ENCODE data around the gene HPN.
"Not testable (repeated sequence)": the region's sequence is repeated elsewhere in the genome, so short reads cannot be mapped to it uniquely, and the experiment has no call there.

HPN gene

GRCh38 chr19:35027851-35028599 lies 13.5 kb upstream of the HPN start:
- peak; percentile 68 for DNase-seq (ENCODE audit: low read depth, low spot score)
- in situ Hi-C loops (cut with HindIII; ENCODE audit: low sequenced_read_pairs): no loop called here
- H3K4me3 ChIP-seq (ENCODE audit: low read depth, low read length): no peak overlapping the region
- TF ChIP-seq, protein P1, sequence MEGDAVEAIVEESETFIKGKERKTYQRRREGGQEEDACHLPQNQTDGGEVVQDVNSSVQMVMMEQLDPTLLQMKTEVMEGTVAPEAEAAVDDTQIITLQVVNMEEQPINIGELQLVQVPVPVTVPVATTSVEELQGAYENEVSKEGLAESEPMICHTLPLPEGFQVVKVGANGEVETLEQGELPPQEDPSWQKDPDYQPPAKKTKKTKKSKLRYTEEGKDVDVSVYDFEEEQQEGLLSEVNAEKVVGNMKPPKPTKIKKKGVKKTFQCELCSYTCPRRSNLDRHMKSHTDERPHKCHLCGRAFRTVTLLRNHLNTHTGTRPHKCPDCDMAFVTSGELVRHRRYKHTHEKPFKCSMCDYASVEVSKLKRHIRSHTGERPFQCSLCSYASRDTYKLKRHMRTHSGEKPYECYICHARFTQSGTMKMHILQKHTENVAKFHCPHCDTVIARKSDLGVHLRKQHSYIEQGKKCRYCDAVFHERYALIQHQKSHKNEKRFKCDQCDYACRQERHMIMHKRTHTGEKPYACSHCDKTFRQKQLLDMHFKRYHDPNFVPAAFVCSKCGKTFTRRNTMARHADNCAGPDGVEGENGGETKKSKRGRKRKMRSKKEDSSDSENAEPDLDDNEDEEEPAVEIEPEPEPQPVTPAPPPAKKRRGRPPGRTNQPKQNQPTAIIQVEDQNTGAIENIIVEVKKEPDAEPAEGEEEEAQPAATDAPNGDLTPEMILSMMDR (IDR thresholded peaks at IDR 0.05; ENCODE audit: low read depth, low read length): no peak

DNA sequence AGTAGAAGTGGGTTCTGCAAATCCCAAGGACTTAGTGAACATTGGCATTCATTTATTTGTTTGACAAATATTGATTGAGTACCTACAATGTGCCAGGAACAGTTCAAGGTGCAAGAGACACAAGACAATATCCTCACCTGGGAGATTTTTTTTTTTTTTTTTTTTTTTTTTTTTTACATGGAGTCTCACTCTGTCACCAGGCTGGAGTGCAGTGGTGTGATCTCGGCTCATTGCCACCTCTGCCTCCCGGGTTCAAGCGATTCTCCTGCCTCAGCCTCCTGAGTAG lies 13.0 kb upstream of the HPN start:
- DNase-seq (ENCODE audit: low read depth, low spot score); H3K4me3 ChIP-seq (ENCODE audit: low read depth, low read length); in situ Hi-C loops (cut with HindIII; ENCODE audit: low sequenced_read_pairs): not testable (repeated sequence)

- in situ Hi-C loops (cut with HindIII; ENCODE audit: low sequenced_read_pairs); DNase-seq (ENCODE audit: low read depth, low spot score); H3K4me3 ChIP-seq (ENCODE audit: low read depth, low read length): not testable (repeated sequence)
Measured at GRCh38 chr19:35029275-35029736, 12.2 kb upstream of the HPN start.

DNA sequence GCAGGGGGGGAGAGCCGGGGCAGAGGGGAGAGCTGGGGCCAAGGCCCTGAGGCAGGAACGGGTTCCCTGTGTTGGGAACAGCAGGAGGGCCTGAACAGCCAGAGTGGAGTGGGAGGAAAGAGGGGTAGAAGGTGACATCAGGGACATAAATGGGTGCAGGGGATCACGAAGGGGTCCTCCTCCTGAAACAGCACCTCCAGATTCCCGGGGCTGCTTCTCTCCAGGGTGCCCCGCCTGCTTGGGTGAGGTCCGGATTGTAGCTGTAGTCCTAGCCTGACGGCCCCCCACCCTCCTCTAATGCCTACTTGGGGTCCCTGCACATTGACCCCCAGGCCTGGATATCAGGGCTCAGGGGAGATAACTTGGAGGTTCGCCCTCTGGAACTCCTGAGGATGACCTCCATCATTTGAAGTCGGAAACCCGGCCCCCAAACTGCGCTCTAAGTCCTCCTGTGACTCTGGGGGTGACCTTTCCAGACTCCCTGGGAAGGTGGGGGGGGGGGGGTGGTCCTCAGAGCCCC lies 11.7 kb upstream of the HPN start:
- H3K4me3 ChIP-seq (ENCODE audit: low read depth, low read length): peak overlapping the region; percentile 25
- DNase-seq (ENCODE audit: low read depth, low spot score): peak; percentile 26
- TF ChIP-seq, protein P1 (IDR thresholded peaks at IDR 0.05; ENCODE audit: low read depth, low read length): no peak
- in situ Hi-C loops (cut with HindIII; ENCODE audit: low sequenced_read_pairs): no loop called here

DNA sequence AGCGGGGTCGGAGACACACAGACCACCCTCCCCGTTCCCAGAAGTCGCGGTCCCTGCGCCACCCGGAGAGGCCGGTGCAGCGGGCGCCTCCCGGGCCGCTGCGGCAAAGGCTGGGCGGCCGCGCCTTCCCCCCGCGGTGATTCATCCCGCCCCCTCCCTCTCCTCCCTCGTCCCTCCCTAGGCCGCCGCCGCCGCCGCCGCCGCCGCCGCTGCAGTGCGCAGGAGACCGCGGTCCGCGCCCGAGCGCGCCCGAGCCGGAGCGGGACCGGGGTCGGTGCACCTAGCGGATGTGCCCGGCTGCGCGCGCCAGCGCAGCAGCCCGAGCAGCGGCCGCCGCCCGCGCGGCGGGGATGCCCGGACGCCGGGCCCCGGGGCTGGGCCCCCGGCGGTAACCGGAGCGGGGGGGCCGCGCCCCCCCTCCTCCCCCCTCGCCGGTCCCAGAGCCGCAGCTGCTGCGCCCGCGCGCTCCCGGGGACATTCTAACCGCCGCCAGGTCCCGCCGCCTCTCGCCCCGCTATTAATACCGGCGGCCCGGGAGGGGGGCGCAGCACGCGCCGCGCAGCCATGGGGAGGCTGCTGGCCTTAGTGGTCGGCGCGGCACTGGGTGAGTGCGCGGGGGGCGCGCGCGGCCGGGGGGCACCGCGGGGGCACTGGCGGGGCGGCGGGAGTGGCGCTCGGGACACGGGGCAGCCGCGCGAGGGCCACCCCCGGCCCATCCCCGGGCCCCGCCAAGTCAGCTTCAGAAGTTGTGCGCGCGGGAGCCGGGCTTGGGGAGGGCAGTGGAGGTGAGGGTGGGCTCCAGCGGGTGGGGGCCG lies 11.1 kb upstream of the HPN start, which contains the start of gene SCN1B:
Gene SCN1B, plus strand, starts transcription at position 214 of the 815 bp plus-strand sequence. Its CDS starts 351 bp downstream, at position 565.
- in situ Hi-C loops (cut with HindIII; ENCODE audit: low sequenced_read_pairs): no loop called here
- TF ChIP-seq, protein P1 (IDR thresholded peaks at IDR 0.05; ENCODE audit: low read depth, low read length): no peak
- DNase-seq (ENCODE audit: low read depth, low spot score): peak; percentile 67
- peak within 1 kb of the TSS; percentile 44 for H3K4me3 ChIP-seq (ENCODE audit: low read depth, low read length)

DNA sequence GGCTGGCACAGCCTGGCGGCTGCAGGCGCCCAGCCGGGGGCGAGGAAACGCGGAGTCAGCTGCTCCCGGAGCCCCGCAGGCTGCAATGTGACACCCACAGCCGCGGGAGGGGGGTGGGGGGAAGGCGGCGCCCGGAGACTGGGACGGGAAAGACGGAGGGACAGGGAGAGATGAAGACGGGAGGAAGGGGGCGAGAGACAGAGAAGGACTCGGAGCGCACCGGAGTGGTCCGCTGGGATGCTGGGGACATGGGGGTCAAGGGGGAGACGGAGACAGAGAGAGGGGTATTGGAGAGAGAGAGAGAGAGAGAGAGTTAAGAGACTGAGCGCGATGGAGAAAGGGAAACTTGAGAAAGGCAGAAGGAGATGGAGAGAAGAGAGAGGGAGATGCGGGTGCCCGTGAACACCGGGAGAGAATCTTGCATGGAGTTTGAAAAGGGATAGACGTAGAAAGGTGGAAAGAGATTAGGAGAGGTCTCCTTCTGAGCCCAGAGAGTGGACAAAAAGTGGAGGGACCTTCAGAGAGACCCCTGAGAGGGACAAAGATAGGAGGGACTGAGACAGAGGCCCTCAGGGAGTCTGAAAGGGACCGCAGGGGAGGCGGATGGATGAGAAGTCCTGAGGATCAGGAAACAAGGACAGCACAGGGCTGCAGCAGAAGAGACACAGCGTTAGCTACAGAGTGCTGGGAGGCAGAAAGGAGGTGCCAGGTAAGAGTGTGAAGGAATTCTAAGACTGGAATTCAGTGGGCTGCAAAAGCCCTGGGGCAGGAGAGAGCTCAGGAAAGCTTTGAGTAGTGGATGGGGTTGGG lies 10.2 kb upstream of the HPN start:
- DNase-seq (ENCODE audit: low read depth, low spot score): peak; percentile 41
- TF ChIP-seq, protein P1 (IDR thresholded peaks at IDR 0.05; ENCODE audit: low read depth, low read length): no peak
- in situ Hi-C loops (cut with HindIII; ENCODE audit: low sequenced_read_pairs): no loop called here
- H3K4me3 ChIP-seq (ENCODE audit: low read depth, low read length): peak overlapping the region; percentile 44

DNA sequence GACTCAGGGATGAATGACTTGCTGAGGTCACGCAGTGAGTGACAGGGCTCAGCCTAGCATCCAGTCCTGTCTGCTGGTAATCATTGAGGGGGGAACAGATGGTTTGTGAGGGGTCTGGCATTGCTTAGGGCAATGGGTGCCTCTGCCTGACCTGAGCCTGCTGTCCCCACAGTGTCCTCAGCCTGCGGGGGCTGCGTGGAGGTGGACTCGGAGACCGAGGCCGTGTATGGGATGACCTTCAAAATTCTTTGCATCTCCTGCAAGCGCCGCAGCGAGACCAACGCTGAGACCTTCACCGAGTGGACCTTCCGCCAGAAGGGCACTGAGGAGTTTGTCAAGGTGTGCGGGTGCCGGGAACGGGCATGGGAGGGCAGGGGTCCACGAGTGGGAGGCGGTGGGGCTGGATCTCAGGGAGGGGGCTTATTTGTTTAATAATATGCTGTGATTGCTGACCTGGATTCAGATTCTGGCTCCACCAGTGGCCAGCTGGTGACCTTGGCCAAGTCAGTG lies 9.1 kb upstream of the HPN start:
- in situ Hi-C loops (cut with HindIII; ENCODE audit: low sequenced_read_pairs): no loop called here
- TF ChIP-seq, protein P1 (IDR thresholded peaks at IDR 0.05; ENCODE audit: low read depth, low read length): no peak

More for the DNA sequence above, 9.1 kb upstream of the HPN start:
- H3K4me3 ChIP-seq (ENCODE audit: low read depth, low read length): no peak overlapping the region
- no peak for DNase-seq (ENCODE audit: low read depth, low spot score)
